Spinal cord (tissue), 10 donors: Measurements from ENCODE around the gene TCF20. TPM values are rescaled to one million over a fixed set of nuclear protein-coding genes. Genes with fewer than 3 reads are reported as not detected.

ENCODE experiments used
- DNase-seq, 6 donors: peaks; one replicate each; pipeline versions ENCODE4 v3.0.0 to v3.0.0-alpha.2; 2013 to 2015; ENCODE audit warnings: low spot score in 6 of 6, low read depth in 4 of 6
- H3K27ac ChIP-seq: one replicate; pipeline ENCODE4 v1.5.1; 2013; ENCODE audit warnings: low read depth, low read length, control low read depth
- H3K27me3 ChIP-seq: one replicate; pipeline ENCODE4 v1.6.1; 2013; ENCODE audit warnings: low read length; ENCODE audit not compliant: control insufficient read depth, insufficient read depth
- H3K36me3 ChIP-seq: one replicate; pipeline ENCODE4 v1.6.1; 2013; ENCODE audit warnings: low read length; ENCODE audit not compliant: control insufficient read depth, insufficient read depth
- H3K4me1 ChIP-seq: one replicate; pipeline ENCODE4 v1.6.1; 2013; ENCODE audit warnings: low read length; ENCODE audit not compliant: control insufficient read depth, insufficient read depth
- H3K4me3 ChIP-seq: one replicate; pipeline ENCODE4 v1.5.1; 2013; ENCODE audit warnings: low read depth, low read length, control low read depth
- H3K9me3 ChIP-seq: one replicate; pipeline ENCODE4 v1.6.1; 2013; ENCODE audit warnings: low read length; ENCODE audit not compliant: control insufficient read depth, insufficient read depth
- WGBS: methylation state at CpG from one replicate; pipeline ENCODE4 v1.1.5; 2013; ENCODE audit warnings: missing lambda C conversion rate; ENCODE audit not compliant: insufficient coverage; 5-methylcytosine and 5-hydroxymethylcytosine counted together
- polyA plus RNA-seq, 2 donors: library from polyadenylated mRNA; unstranded; fragments of 120-200 nt; gene quantifications; one replicate each; pipeline ENCODE4 v1.2.1, GENCODE V29; 2013; ENCODE audit not compliant: insufficient read length in 2 of 2
- total RNA-seq, 2 donors: library from RNA; depleted of rRNA in 1 of 2; stranded (reverse); fragments of 120-200 nt in 1 of 2; fragments of >200 nt in 1 of 2; gene quantifications; one replicate each; pipeline versions ENCODE4 v1.2.3 to v1.2.4, GENCODE V29; 2013 to 2014
- donor health status: healthy.

TCF20 gene
- total and polyA plus RNA-seq, 4 donors: 25.3 to 32.0 (median 29.5) TPM

GRCh38 chr22:42277232-42277753, 6.8 kb upstream of the TCF20 start:
- Histone ChIP-seq H3K4me1 (peaks cover 53% of the 10 kb centered on the region), H3K36me3 (peaks cover 8% of the 10 kb centered on the region), H3K27me3 (no peaks in the 10 kb centered on the region), H3K4me3 (no peak overlapping the region), H3K27ac (no peak overlapping the region), H3K9me3 (peaks cover 2% of the 10 kb centered on the region)
- DNase-seq: no peak
- WGBS: 91% methylated on average over 4 of the region's 4 CpGs

- no peak overlapping the region for H3K27ac ChIP-seq
- 31% methylated on average over 4 of the region's 5 CpGs for WGBS
- H3K4me1 ChIP-seq: peaks cover 42% of the 10 kb centered on the region
- peaks cover 8% of the 10 kb centered on the region for H3K36me3 ChIP-seq
- H3K9me3 ChIP-seq: peaks cover 2% of the 10 kb centered on the region
- H3K4me3 ChIP-seq: no peak overlapping the region
- peak in 1 of 6 donors; percentile 34 for DNase-seq
- no peaks in the 10 kb centered on the region for H3K27me3 ChIP-seq
These were observed 5.5 kb upstream of the TCF20 start for GRCh38 chr22:42275970-42276369.

- Histone ChIP-seq H3K4me1 (peaks cover 44% of the 10 kb centered on the region), H3K9me3 (peaks cover 2% of the 10 kb centered on the region), H3K27me3 (no peaks in the 10 kb centered on the region), H3K4me3 (no peak overlapping the region), H3K36me3 (peaks cover 9% of the 10 kb centered on the region), H3K27ac (no peak overlapping the region)
- DNase-seq: no peak
- WGBS: 87% methylated on average over 10 of the region's 13 CpGs
These were observed 4.7 kb upstream of the TCF20 start for GRCh38 chr22:42275176-42275575.

- Histone ChIP-seq H3K4me3 (no peak overlapping the region), H3K27me3 (no peaks in the 10 kb centered on the region), H3K36me3 (peaks cover 9% of the 10 kb centered on the region), H3K27ac (no peak overlapping the region), H3K4me1 (peaks cover 43% of the 10 kb centered on the region), H3K9me3 (peaks cover 2% of the 10 kb centered on the region)
- WGBS: 41% methylated on average over 10 of the region's 13 CpGs
- peak in 1 of 6 donors; percentile 25 for DNase-seq
These were observed 3.5 kb upstream of the TCF20 start for GRCh38 chr22:42273855-42274451.

- peaks cover 2% of the 10 kb centered on the region for H3K9me3 ChIP-seq
- DNase-seq: no peak
- H3K27me3 ChIP-seq: no peaks in the 10 kb centered on the region
- no peak overlapping the region for H3K4me3 ChIP-seq
- H3K36me3 ChIP-seq: peaks cover 9% of the 10 kb centered on the region
- 55% methylated on average over 4 of the region's 10 CpGs for WGBS
- H3K4me1 ChIP-seq: peaks cover 35% of the 10 kb centered on the region
- H3K27ac ChIP-seq: no peak overlapping the region
These were observed 2.1 kb upstream of the TCF20 start for GRCh38 chr22:42272431-42272999.

GRCh38 chr22:42271906-42272305, 1.5 kb upstream of the TCF20 start:
- Histone ChIP-seq H3K4me3 (no peak overlapping the region), H3K4me1 (peaks cover 35% of the 10 kb centered on the region), H3K27ac (no peak overlapping the region), H3K36me3 (peaks cover 9% of the 10 kb centered on the region), H3K27me3 (no peaks in the 10 kb centered on the region), H3K9me3 (peaks cover 2% of the 10 kb centered on the region)
- WGBS: 100% methylated on average over 2 of the region's 2 CpGs
- no peak for DNase-seq

- H3K27ac ChIP-seq: peak overlapping the region; percentile 3
- peaks cover 31% of the 10 kb centered on the region for H3K4me1 ChIP-seq
- peaks cover 9% of the 10 kb centered on the region for H3K36me3 ChIP-seq
- DNase-seq: no peak
- H3K27me3 ChIP-seq: no peaks in the 10 kb centered on the region
- peak overlapping the region; percentile 35 for H3K4me3 ChIP-seq
- H3K9me3 ChIP-seq: peaks cover 2% of the 10 kb centered on the region
- 77% methylated on average over 16 of the region's 20 CpGs for WGBS
These were observed 849 bp upstream of the TCF20 start for GRCh38 chr22:42271191-42271813.

- peak overlapping the region; percentile 71 for H3K4me3 ChIP-seq
- peaks cover 20% of the 10 kb centered on the region for H3K4me1 ChIP-seq
- H3K27ac ChIP-seq: peak overlapping the region; percentile 47
- no peaks in the 10 kb centered on the region for H3K27me3 ChIP-seq
- H3K36me3 ChIP-seq: peaks cover 7% of the 10 kb centered on the region
- peaks cover 2% of the 10 kb centered on the region for H3K9me3 ChIP-seq
- WGBS: 1% methylated on average over 18 of the region's 37 CpGs
- peak in 1 of 6 donors; percentile 54 for DNase-seq
These were observed 310 bp downstream of the TCF20 start for GRCh38 chr22:42270176-42270509.

- Histone ChIP-seq H3K27ac (peak overlapping the region; percentile 47), H3K36me3 (peaks cover 4% of the 10 kb centered on the region), H3K4me3 (peak overlapping the region; percentile 71), H3K9me3 (peaks cover 2% of the 10 kb centered on the region), H3K4me1 (peaks cover 19% of the 10 kb centered on the region), H3K27me3 (no peaks in the 10 kb centered on the region)
- 0% methylated on average over 70 of the region's 70 CpGs for WGBS
- peak in 1 of 6 donors; percentile 51 for DNase-seq
These were observed 849 bp downstream of the TCF20 start for GRCh38 chr22:42269432-42270175.
